ENCODE data around the gene C4BPA. TPM values are rescaled to one million over a fixed set of nuclear protein-coding genes. Genes with fewer than 3 reads are reported as not detected.

C4BPA gene
- total and polyA plus RNA-seq, 10 of the 15 experiments (the other 5 are each of a cell fraction or from before 2014, with no cell fraction given), result 0.31 TPM; not detected in 9

DNA sequence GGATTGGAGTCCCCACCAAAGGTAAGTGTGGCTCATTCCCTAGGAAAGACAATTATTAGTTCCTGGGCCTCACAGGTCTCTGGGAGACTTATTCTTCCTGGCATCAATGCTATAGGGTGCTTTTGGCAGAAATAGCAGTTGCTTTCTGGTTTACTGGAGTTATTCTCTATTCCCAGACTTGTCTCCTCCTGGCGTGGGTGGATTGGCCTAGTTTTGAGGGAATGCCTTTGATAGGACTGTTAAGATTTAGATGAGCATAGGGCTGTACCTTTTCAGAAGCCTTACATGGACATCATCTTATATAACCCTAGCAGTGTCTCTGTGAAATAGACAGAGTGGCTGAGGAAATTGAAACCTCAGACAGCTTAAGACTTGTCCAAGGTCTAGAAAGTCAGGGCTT, 42.0 kb upstream of the C4BPA start:
- no peak for DNase-seq (ENCODE audit: low read depth, low spot score)
- H3K4me3 ChIP-seq, result no peak overlapping the region
- no peak for ATAC-seq
- H3K4me1 ChIP-seq (ENCODE audit: control insufficient read depth, insufficient read depth, low read length), result no peaks in the 10 kb centered on the region
- no peaks in the 10 kb centered on the region for H4K20me1 ChIP-seq (ENCODE audit: control insufficient read depth, insufficient read depth)
- TF ChIP-seq BCL3 (IDR thresholded peaks at IDR 0.05; ENCODE audit: borderline replicate concordance, insufficient read depth, low read depth, low read length, poor library complexity, severe bottlenecking) (no peak), YBX1 (IDR thresholded peaks at IDR 0.05) (no peak), YY1 (IDR thresholded peaks at IDR 0.05; ENCODE audit: low read depth, low read length) (no peak), ZNF217 (IDR thresholded peaks at IDR 0.05) (no peak), ZNF592 (IDR thresholded peaks at IDR 0.05) (no peak), RELA (IDR thresholded peaks at IDR 0.05; ENCODE audit: borderline replicate concordance, partially characterized antibody) (no peak), TCF3 (IDR thresholded peaks at IDR 0.05; ENCODE audit: borderline replicate concordance, insufficient read depth, low read depth, low read length) (no peak), BRCA1 (IDR thresholded peaks at IDR 0.05; ENCODE audit: low read depth, low read length) (no peak), BHLHE40 (IDR thresholded peaks at IDR 0.05; ENCODE audit: borderline replicate concordance in 1 of 2, low read depth in 2 of 2, low read length in 1 of 2) (no peak)
- in situ Hi-C loops (cut with MboI), result no loop called here
- ChIA-PET SMC1A (ENCODE audit: uncharacterized antibody, unreplicated experiment) (no interaction called here), RAD21 (ENCODE audit: unreplicated experiment) (no interaction called here), CTCF (interaction anchor here (3.7 kb wide), 1 partner anchor 13 kb away, joined by 15 read pairs; no protein-coding TSS in a partner anchor), POLR2A (no interaction called here)
- intact Hi-C loops (cut with micrococcal nuclease; ENCODE audit: unreplicated experiment), result no loop called here
- H3K9ac ChIP-seq (ENCODE audit: control insufficient read depth, insufficient read depth, low read length), result no peak overlapping the region
- H3K79me2 ChIP-seq (ENCODE audit: control insufficient read depth, insufficient read depth, low read length), result no peaks in the 10 kb centered on the region
- H2AFZ ChIP-seq (ENCODE audit: control insufficient read depth, low read depth, low read length), result no peak overlapping the region
- H3K4me2 ChIP-seq (ENCODE audit: control insufficient read depth, insufficient read depth), result no peak overlapping the region
- no peaks in the 10 kb centered on the region for H3K27me3 ChIP-seq (replicated peaks in 1 of 2; ENCODE audit: control insufficient read depth in 2 of 2, insufficient read depth in 2 of 2, low read length in 1 of 2)
- H3K27ac ChIP-seq (ENCODE audit: control insufficient read depth, insufficient read depth), result no peak overlapping the region
- no TSS peak for BruUV-seq (replicated peaks)
- no peaks in the 10 kb centered on the region for H3K9me3 ChIP-seq (replicated peaks; ENCODE audit: control insufficient read depth, insufficient read depth, low read length)
- no peak for FAIRE-seq
- H3K36me3 ChIP-seq (ENCODE audit: control insufficient read depth in 2 of 2, insufficient read depth in 2 of 2, low read length in 1 of 2), result no peaks in the 10 kb centered on the region
- 44% methylated on average over 1 of the region's 1 CpG for WGBS (ENCODE audit: insufficient coverage, insufficient replicate concordance, low lambda C conversion rate, missing lambda C conversion rate)
